GM12878 (cell line): Measurements from ENCODE around the gene CEP83. TPM values are rescaled to one million over a fixed set of nuclear protein-coding genes. Genes with fewer than 3 reads are reported as not detected.

Experiments
- BCL11A ChIP-seq: IDR thresholded peaks from 2 replicates; pipeline ENCODE4 v1.6.1; 2011; ENCODE audit warnings: low read depth, low read length
- CREM ChIP-seq: IDR thresholded peaks from 2 replicates; pipeline ENCODE4 v1.6.1; 2014; ENCODE audit warnings: antibody characterized with exemption, low read depth
- E2F8 ChIP-seq: fragments of 450-650 bp; IDR thresholded peaks from 2 replicates; pipeline ENCODE4 v1.6.1; 2018; ENCODE audit warnings: mild to moderate bottlenecking, low read depth, moderate library complexity; ENCODE audit not compliant: partially characterized antibody
- EED ChIP-seq: sonication (generic); IDR thresholded peaks from 2 replicates; pipeline ENCODE4 v1.6.1; 2016; ENCODE audit warnings: antibody characterized with exemption, low read depth
- EP300 ChIP-seq, 2 experiments: fragments of 150-350 bp in 1 of 2; IDR thresholded peaks; 2 replicates each; pipeline ENCODE4 v1.6.1; 2011 to 2012; ENCODE audit warnings: low read depth in 2 of 2, low read length in 2 of 2, borderline replicate concordance in 1 of 2, improper control_type of control experiment in 1 of 2, inconsistent platforms in 1 of 2; ENCODE audit not compliant: control insufficient read depth in 1 of 2
- NFYA ChIP-seq: IDR thresholded peaks from 2 replicates; pipeline ENCODE4 v1.6.1; 2011; ENCODE audit warnings: low read depth, mild to moderate bottlenecking, low read length, improper control_type of control experiment, borderline replicate concordance
- PAX8 ChIP-seq: fragments of 450-650 bp; IDR thresholded peaks from 2 replicates; pipeline ENCODE4 v1.6.1; 2017; ENCODE audit warnings: mild to moderate bottlenecking, moderate library complexity
- PBX3 ChIP-seq: IDR thresholded peaks from 2 replicates; pipeline ENCODE4 v1.6.1; 2011; ENCODE audit warnings: mild to moderate bottlenecking, low read depth, low read length, moderate library complexity; ENCODE audit not compliant: insufficient replicate concordance
- PRDM15 ChIP-seq: fragments of 450-650 bp; formaldehyde crosslinking; IDR thresholded peaks from 2 replicates; pipeline ENCODE4 v1.4.0; 2020; ENCODE audit warnings: mild to moderate bottlenecking, moderate library complexity
- REST ChIP-seq: IDR thresholded peaks from 2 replicates; pipeline ENCODE4 v1.6.1; 2012; ENCODE audit warnings: mild to moderate bottlenecking, low read depth, low read length
- SMAD5 ChIP-seq: IDR thresholded peaks from 2 replicates; pipeline ENCODE4 v1.6.1; 2016; ENCODE audit warnings: antibody characterized with exemption, low read depth
- SP1 ChIP-seq: IDR thresholded peaks from one replicate; pipeline ENCODE4 v1.6.1; 2011; ENCODE audit warnings: low read depth, low read length
- TCF7 ChIP-seq: IDR thresholded peaks from 2 replicates; pipeline ENCODE4 v1.6.1; 2014; ENCODE audit warnings: antibody characterized with exemption, borderline replicate concordance
- ZNF592 ChIP-seq: fragments of 450-650 bp; IDR thresholded peaks from 2 replicates; pipeline ENCODE4 v1.6.1; 2017; ENCODE audit warnings: mild to moderate bottlenecking, moderate library complexity
- polyA plus RNA-seq, 11 experiments: library from polyadenylated mRNA; depleted of rRNA in 4 of 11; unstranded in 6 of 11; stranded (reverse) in 5 of 11; fragments of >200 nt; fragmentation: Nextera tagmentation in 4 of 11; fragmentation: Illumina TruSeq in 1 of 11; extraction: Ambion mirVana in 4 of 11; extraction: Trizol in 1 of 11; gene quantifications; 1 replicate in 1 of 11; 2 replicates in 10 of 11; pipeline versions ENCODE4 v1.2.1 to v1.2.3, GENCODE V29; 2011 to 2016; ENCODE audit warnings: inconsistent platforms in 2 of 11, missing spikeins in 2 of 11, low read depth in 1 of 11
- total RNA-seq, 4 experiments: library from RNA; depleted of rRNA in 3 of 4; stranded (reverse); fragments of >200 nt in 3 of 4; fragmentation: Illumina TruSeq in 1 of 4; extraction: Trizol in 1 of 4; gene quantifications; 2 replicates each; pipeline versions ENCODE4 v1.2.1 to v1.2.3, GENCODE V29; 2013 to 2021

The CEP83 gene
- total and polyA plus RNA-seq, 10 of the 15 experiments (the other 5 are each of a cell fraction or from before 2014, with no cell fraction given): 4.3 to 39.0 (median 22.5) TPM

- TF ChIP-seq ZNF592 (no peak), EP300 (IDR thresholded peaks at IDR 0.05; ENCODE audit: borderline replicate concordance in 1 of 2, control insufficient read depth in 1 of 2, low read depth in 2 of 2, low read length in 2 of 2) (no peak), REST (no peak), PRDM15 (CRISPR knock-in tag) (no peak), BCL11A (no peak), PAX8 (no peak), EED (no peak), PBX3 (no peak), TCF7 (no peak), SP1 (no peak), NFYA (no peak), CREM (no peak), SMAD5 (no peak), E2F8 (no peak)
Observed at GRCh38 chr12:94260017-94260416, 199.7 kb downstream of the CEP83 start (continued).
